Gastroesophageal sphincter (tissue), 4 donors: ENCODE data around the gene ZMIZ1. TPM values are rescaled to one million over a fixed set of nuclear protein-coding genes. Genes with fewer than 3 reads are reported as not detected.

Source experiments
- ATAC-seq: fragments of 150-250 bp; one replicate; pipeline ENCODE4 v1.9.1; 2016; ENCODE audit warnings: mild to moderate bottlenecking, moderate library complexity
- H3K27ac ChIP-seq, 4 donors: fragments of 200-600 bp; sonication (generic) in 3 of 4; 1 replicate in 3 of 4; 2 replicates in 1 of 4; pipeline ENCODE4 v1.5.1; 2016 to 2019
- H3K27me3 ChIP-seq: fragments of 200-600 bp; sonication (generic); one replicate; pipeline ENCODE4 v1.5.1; 2019
- H3K36me3 ChIP-seq, 2 donors: fragments of 200-600 bp; sonication (generic); one replicate each; pipeline ENCODE4 v1.5.1; 2019; ENCODE audit warnings: control low read depth in 1 of 2
- H3K4me1 ChIP-seq, 3 donors: fragments of 200-600 bp; sonication (generic); 1 replicate in 2 of 3; 2 replicates in 1 of 3; pipeline ENCODE4 v1.5.1; 2016 to 2019; ENCODE audit warnings: control low read depth in 2 of 3
- H3K4me3 ChIP-seq, 2 donors: fragments of 200-600 bp; sonication (generic); one replicate each; pipeline ENCODE4 v1.5.1; 2019; ENCODE audit warnings: mild to moderate bottlenecking in 1 of 2, moderate library complexity in 1 of 2
- H3K9me3 ChIP-seq, 3 donors: fragments of 200-600 bp; sonication (generic); one replicate each; pipeline ENCODE4 v1.5.1; 2017 to 2019; ENCODE audit warnings: control low read depth in 2 of 3
- EP300 ChIP-seq: sonication (generic); formaldehyde crosslinking; IDR thresholded peaks from one replicate; pipeline ENCODE4 v1.6.1; 2017; ENCODE audit warnings: antibody characterized with exemption, mild to moderate bottlenecking
- POLR2A ChIP-seq, 2 donors: fragments of 450-650 bp; IDR thresholded peaks; one replicate each; pipeline ENCODE4 v1.6.1; 2017; ENCODE audit warnings: antibody characterized with exemption in 2 of 2, mild to moderate bottlenecking in 2 of 2, moderate library complexity in 1 of 2
- POLR2AphosphoS5 ChIP-seq: sonication (generic); formaldehyde crosslinking; IDR thresholded peaks from one replicate; pipeline ENCODE4 v1.6.1; 2017; ENCODE audit warnings: antibody characterized with exemption
- WGBS, 2 donors: methylation state at CpG; one replicate each; pipeline ENCODE4 v1.1.5; 2018; ENCODE audit warnings: low coverage in 1 of 2; 5-methylcytosine and 5-hydroxymethylcytosine counted together
- total RNA-seq, 4 donors: library from RNA; depleted of rRNA; stranded (reverse); fragments of >200 nt; gene quantifications; one replicate each; pipeline ENCODE4 v1.1.0, GENCODE V29; 2016
- TF ChIP-seq, protein P1 (sequence below), 4 experiments: fragments of 200-600 bp in 2 of 4; fragments of 450-650 bp in 2 of 4; sonication (generic) in 1 of 4; IDR thresholded peaks; one replicate each; pipeline ENCODE4 v1.5.1; 2017 to 2019; ENCODE audit warnings: antibody characterized with exemption in 4 of 4, mild to moderate bottlenecking in 2 of 4, moderate library complexity in 2 of 4

ZMIZ1 gene
- total RNA-seq, 4 donors from 2014 or later, result 36.3 to 79.2 (median 67.1) TPM

DNA sequence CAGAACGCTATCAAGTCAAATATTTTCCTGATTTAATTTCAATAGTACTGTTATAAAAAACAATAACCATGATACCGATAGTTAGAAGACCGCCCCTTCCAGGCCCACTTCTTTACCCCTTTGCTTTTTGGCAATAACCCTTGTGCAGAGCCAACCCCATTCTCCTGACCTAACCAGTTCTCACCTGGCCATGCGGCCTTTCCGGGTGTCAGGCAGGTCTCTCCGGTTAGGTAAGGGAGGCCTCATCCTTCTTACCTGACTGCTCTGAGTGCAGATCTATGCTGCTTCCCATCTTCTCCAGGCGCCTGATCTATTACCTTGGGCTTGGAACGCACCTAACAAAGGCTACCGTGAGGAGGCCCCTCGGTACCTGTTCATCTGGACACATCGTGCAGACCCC lies 26.6 kb downstream of the ZMIZ1 start:
- Histone ChIP-seq H3K9me3 (no peaks in the 10 kb centered on the region), H3K36me3 (no peaks in the 10 kb centered on the region), H3K4me3 (no peak overlapping the region), H3K27me3 (no peaks in the 10 kb centered on the region), H3K4me1 (peaks cover 0 to 100% (median 67%) of the 10 kb centered on the region in 3 donors), H3K27ac (peak overlapping the region in 3 of 4 donors; percentile 79 to 83 (median 79))
- TF ChIP-seq, protein P1, sequence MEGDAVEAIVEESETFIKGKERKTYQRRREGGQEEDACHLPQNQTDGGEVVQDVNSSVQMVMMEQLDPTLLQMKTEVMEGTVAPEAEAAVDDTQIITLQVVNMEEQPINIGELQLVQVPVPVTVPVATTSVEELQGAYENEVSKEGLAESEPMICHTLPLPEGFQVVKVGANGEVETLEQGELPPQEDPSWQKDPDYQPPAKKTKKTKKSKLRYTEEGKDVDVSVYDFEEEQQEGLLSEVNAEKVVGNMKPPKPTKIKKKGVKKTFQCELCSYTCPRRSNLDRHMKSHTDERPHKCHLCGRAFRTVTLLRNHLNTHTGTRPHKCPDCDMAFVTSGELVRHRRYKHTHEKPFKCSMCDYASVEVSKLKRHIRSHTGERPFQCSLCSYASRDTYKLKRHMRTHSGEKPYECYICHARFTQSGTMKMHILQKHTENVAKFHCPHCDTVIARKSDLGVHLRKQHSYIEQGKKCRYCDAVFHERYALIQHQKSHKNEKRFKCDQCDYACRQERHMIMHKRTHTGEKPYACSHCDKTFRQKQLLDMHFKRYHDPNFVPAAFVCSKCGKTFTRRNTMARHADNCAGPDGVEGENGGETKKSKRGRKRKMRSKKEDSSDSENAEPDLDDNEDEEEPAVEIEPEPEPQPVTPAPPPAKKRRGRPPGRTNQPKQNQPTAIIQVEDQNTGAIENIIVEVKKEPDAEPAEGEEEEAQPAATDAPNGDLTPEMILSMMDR (IDR thresholded peaks at IDR 0.05), result no peak
- TF ChIP-seq POLR2AphosphoS5 (no peak), POLR2A (IDR thresholded peaks at IDR 0.05) (no peak), EP300 (no peak)
- no peak for ATAC-seq
- 69 to 90% methylated on average over 8 to 11 of the region's 11 CpGs for WGBS, 2 donors

DNA sequence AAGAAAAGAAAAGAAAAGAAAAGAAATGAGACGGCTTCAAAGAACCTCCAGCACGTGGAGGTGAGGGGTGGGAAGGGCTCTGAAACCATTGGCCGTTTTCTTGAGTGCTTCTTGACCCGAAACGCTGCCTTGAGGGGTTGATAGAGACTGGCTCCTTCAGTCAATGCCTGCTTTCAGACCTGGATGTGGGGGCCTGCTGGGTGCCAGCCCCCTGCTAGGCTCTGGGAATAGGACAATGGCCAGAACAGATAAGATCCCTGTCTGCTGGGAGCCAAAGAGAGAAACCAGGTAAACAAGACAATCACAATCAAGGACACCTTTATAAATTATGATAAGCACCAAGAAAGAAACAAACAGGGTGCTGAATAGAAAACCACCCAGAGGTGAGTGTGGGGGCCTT lies 27.7 kb downstream of the ZMIZ1 start:
- Histone ChIP-seq H3K4me3 (no peak overlapping the region), H3K9me3 (no peaks in the 10 kb centered on the region), H3K27me3 (no peaks in the 10 kb centered on the region), H3K27ac (peak overlapping the region in 2 of 4 donors; percentile 25 to 83), H3K36me3 (no peaks in the 10 kb centered on the region), H3K4me1 (peaks cover 0 to 100% (median 69%) of the 10 kb centered on the region in 3 donors)
- WGBS, 2 donors, result 67% methylated on average over 1 of the region's 5 CpGs; no CpG with 5 or more reads in 1 of the 2 donors
- no peak for ATAC-seq
- TF ChIP-seq, protein P1 (IDR thresholded peaks at IDR 0.05), result no peak
- TF ChIP-seq POLR2A (IDR thresholded peaks at IDR 0.05) (no peak), POLR2AphosphoS5 (no peak), EP300 (no peak)

DNA sequence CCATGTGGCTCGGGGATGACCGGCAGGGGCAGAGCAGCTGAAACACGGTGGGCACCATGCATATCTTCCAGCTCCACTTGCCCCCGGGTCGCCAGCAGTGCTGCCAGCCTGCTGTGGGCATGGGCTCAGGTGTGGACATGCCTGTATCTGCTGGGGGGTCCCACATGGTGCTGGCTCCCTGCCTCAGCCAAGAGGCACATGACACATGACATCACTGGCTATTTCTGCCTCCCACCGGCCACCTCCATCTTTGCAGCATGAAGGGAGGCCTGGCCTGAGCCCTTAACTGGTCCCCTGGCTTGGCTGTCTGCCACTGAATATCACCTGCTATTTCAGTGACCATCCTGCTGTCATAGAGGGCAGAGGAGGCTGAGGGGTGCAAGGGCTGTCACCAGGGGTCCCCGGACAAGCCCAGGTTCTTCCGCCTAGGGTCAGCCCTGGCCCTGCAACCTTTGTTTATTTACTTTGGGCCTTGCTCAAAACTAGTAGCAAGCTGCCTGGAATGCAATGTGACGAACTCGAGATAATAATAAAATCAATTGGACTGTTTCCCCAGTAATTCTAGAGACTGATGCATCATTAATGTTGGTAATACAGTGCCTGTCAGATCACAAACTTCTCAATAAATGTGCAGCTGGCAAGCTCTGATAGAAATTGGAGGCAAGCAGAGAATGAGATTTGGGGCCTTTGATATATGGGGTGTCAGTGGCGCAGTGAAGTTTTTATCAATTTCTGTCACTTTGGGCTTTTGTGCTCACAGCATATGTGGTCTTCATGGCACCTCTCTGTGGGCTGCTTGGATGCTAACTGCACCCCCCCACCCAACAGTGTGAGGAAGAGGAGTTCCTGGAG lies 28.5 kb downstream of the ZMIZ1 start:
- 38 to 74% methylated on average over 3 of the region's 11 CpGs for WGBS, 2 donors
- Histone ChIP-seq H3K4me3 (no peak overlapping the region), H3K36me3 (no peaks in the 10 kb centered on the region), H3K27ac (peak overlapping the region in 2 of 4 donors; percentile 25 to 83), H3K4me1 (peaks cover 4 to 100% (median 70%) of the 10 kb centered on the region in 3 donors), H3K27me3 (no peaks in the 10 kb centered on the region), H3K9me3 (no peaks in the 10 kb centered on the region)
- no peak for ATAC-seq
- TF ChIP-seq POLR2AphosphoS5 (no peak), POLR2A (IDR thresholded peaks at IDR 0.05) (no peak), EP300 (no peak)
- TF ChIP-seq, protein P1 (IDR thresholded peaks at IDR 0.05), result no peak

DNA sequence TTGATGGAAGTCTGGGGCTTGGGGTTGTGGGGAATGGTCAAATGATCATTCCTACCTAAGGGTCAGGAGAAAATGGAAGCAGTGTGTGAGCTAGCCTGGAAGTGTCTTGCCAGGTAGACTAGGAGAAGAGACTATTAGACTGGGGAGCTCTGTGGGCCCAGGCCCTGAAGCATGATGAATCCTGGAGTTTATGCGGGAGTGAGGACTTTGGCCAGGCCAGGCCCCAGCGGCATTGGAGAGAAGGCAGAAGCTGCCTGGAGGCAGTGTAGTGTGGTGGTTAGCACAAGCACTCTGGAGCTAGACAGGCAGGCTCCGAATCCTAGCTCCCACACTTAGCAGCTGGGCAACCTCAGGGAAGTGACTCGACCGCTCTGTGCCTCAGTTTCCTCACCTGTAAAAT lies 29.3 kb downstream of the ZMIZ1 start:
- Histone ChIP-seq H3K4me3 (no peak overlapping the region), H3K9me3 (no peaks in the 10 kb centered on the region), H3K36me3 (no peaks in the 10 kb centered on the region), H3K27me3 (no peaks in the 10 kb centered on the region), H3K4me1 (peaks cover 4 to 100% (median 72%) of the 10 kb centered on the region in 3 donors), H3K27ac (peak overlapping the region in 1 of 4 donors; percentile 25)
- 100% methylated on average over 3 of the region's 5 CpGs; no CpG with 5 or more reads in 1 of the 2 donors for WGBS, 2 donors
- ATAC-seq, result no peak
- TF ChIP-seq POLR2AphosphoS5 (no peak), POLR2A (IDR thresholded peaks at IDR 0.05) (no peak), EP300 (no peak)
- TF ChIP-seq, protein P1 (IDR thresholded peaks at IDR 0.05), result no peak
